COLO668 (cell line): ENCODE measurements around the gene LAP3.
A peak's percentile ranks its signal among the peaks of the same experiment; 100 is the strongest.
"Not testable (repeated sequence)": the region's sequence is repeated elsewhere in the genome, so short reads cannot be mapped to it uniquely, and the experiment has no call there.

Experiments used
- DNase-seq: peaks from one replicate; lab custom pipeline; 2025; ENCODE audit not compliant: unreplicated experiment; lab: John Stamatoyannopoulos, UW

The LAP3 gene

DNA sequence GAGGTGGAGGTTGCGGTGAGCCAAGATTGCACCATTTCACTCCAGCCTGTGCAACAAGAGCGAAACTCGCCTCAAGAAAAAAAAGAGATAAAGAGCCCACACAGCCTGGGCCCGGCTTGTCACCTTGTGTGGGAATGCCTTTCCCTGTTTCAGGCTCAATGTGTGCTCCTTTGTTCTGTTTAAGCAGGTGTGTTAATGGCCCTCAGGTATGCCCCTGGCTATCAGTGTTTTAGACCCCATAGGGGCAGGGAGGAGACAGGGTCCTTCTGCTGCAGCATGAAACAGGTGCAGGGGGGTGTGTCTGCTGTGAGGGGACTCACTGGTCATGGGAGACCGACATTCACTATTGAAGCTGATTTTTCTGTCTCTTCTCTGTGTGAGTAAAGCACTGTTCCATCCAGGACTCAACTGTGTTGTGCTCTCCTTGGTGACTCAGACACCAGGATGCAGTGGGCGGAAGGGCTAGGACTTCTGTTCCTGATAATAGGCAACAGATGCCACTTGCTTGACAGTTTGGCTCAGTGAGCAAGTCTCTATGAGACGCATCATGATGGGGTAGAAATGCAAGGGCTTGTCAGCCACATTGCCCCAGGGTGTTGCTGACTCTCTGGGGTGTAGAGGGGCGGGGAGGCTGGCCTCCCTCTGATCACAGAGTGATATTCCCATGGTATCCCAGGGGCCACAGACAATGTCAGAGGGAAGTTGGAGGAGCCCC is 15.6 kb upstream of the LAP3 start:
- DNase-seq = no peak

DNA sequence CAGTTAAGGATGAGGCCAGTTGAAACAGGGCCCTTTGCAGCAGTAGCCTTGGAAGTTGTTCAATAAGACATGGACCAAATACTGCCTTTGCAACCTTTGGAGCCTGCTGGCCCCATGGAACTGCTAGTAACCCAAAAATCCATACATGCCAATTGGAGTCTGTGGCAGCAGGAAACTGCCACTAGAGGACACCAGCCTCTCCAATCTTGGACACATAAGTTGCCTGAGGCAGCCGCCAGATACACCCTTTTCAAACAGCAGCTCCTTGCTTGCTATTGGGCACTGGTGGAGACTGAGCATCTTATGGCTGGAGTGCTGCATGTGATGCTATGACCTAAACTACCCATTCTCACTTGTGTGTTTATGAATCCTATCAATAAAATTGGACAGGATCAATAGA is 14.8 kb upstream of the LAP3 start:
- no peak for DNase-seq

- DNase-seq = no peak
Measured at GRCh38 chr4:17565846-17566245, 11.2 kb upstream of the LAP3 start.

DNA sequence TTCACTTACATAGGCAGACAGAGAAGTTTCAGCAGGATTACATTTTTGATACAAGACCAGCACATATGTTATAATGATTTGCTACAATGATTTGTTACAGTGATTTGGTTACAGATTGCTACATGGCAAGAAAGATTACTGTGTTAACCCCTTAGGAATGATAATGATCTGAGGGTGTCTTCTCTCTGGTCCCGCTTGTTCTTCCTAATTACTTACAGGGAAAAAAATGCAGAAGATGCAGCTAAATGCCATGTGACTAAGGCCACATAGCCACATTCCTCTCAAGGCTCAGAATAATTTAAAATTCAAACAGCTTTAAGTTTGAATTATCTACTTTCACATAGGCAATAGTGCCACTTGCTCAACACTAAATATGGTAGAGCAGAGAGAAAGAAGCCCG is 9.7 kb upstream of the LAP3 start:
- DNase-seq = no peak

- DNase-seq = no peak
Measured at GRCh38 chr4:17574206-17574605, 2.8 kb upstream of the LAP3 start.

DNA sequence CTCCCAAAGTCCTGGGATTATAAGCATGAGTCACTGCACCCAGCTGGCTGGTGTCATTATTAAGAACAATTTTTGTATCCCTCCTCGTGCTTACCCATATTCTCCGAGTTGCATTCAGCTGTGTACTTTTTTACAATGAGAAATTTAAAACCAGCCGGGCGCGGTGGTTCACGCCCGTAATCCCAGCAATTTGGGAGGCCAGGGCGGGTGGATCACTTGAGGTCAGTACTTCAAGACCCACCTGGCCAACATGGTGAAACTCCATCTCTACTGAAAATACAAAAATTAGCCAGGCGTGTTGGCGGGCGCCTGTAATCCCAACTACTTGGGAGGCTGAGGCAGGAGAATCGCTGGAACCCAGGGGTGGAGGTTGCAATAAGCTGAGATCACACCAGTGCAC is 1.8 kb upstream of the LAP3 start:
- not testable (repeated sequence) for DNase-seq

GRCh38 chr4:17577665-17578481 is 875 bp downstream of the LAP3 start:
- DNase-seq = peak; percentile 44

DNA sequence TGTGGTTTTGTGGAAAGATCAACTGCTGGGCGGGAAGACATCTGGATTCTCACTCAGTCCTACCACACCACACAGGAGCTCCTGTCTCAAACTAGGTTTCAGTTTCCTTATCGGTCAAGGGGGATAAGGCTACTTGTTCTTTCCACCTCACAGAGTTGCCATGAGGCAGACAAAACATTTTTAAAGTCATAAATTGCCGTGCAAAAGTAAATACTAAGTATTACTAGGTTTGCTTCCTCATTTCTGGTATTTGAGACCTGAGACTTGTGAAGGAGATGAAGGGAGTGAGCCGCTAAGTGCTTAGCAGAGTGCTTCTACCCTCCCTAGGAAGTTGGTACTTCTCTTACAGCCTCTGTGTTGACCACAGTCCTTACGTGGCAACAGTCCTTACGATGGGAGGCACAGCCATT is 1.5 kb downstream of the LAP3 start:
- DNase-seq = no peak

DNA sequence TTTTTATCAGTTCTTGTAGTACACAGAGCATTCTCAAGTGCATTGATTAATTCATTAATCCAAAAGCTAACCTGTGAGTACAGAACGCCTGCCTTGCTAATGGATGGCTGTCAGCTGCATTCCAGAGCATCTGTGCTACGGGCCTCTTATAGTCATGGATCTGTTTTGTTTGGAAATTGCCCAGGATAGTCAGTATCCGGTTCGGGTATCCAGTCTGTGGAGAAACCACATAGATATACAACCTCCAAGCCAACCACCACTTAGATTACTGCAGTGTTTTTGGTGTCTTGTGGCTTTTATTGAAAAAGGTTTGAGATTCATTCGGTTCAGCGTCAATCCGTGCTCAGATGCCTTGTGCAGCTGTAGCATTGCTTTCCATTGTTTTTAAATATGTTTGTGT is 4.0 kb downstream of the LAP3 start:
- no peak for DNase-seq

DNA sequence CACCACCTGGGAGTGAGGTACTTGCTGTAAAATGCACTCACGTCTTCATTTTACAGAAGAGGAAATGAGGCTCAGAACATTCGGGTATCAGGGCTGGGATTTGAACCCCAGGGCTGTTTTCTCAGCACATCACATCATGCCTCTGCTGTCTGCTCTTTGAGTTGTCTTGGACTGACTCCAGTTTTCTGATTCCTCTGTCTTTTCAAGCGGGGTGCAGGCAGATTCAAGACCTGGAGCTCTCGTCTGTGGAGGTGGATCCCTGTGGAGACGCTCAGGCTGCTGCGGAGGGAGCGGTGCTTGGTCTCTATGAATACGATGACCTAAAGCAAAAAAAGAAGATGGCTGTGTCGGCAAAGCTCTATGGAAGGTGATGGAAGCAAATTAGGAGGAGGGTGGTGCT is 6.3 kb downstream of the LAP3 start:
- no peak for DNase-seq

- DNase-seq = no peak
Measured at GRCh38 chr4:17583941-17584340, 6.9 kb downstream of the LAP3 start.

- no peak for DNase-seq
Measured at GRCh38 chr4:17584521-17585213, 7.7 kb downstream of the LAP3 start.

DNA sequence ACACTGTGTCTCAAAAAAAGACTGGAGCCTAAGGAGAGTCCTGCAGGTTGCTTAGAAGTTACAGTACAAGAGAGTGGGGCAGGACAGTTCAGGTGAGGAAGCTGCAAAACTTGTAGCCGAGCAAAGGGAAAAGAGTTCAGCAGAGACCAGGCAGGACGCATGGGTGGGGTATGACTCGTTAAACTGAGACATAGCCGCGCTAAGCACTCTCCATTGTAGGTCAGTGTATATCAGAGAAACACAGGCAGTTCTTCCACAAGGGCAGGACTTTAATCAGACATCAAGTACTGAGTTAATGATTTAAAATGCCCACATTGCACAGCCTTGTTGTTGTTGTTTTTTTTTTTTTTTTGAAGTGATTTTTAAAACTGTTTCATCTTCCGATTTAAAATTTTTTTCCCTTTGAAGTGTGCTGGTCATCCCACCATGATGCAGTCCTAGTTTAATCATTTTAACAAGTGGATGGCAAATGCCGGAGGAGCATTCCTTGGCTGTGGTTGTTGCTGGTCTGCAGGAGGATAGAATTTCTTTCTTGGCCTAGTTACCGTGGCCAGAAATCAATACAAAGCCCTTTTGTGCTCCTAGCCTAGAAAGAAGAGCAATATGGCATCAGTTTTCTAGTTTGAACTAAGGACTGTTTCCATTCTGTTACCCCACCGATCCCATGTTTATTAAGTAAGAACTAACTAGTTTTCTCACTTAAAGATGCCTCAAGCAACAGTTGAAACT is 10.3 kb downstream of the LAP3 start:
- no peak for DNase-seq

DNA sequence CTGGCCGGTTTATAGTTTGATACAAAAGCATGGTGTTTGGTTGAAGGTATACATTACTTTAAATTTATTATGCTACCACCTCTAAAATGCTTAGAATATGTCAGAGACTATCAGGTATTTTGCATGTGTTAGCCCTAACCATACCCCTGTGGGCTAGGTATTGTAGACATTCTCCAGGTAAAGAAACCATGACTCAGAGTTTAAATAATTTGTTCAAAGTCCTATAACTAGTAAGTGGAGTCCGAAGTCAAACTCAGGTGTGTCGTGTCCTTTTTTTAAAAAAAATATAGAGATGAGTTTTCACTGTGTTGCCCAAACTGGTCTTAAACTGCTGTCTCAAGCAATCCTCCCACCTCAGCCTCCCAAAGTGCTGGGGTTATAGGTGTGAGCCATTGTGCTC is 12.4 kb downstream of the LAP3 start:
- no peak for DNase-seq

DNA sequence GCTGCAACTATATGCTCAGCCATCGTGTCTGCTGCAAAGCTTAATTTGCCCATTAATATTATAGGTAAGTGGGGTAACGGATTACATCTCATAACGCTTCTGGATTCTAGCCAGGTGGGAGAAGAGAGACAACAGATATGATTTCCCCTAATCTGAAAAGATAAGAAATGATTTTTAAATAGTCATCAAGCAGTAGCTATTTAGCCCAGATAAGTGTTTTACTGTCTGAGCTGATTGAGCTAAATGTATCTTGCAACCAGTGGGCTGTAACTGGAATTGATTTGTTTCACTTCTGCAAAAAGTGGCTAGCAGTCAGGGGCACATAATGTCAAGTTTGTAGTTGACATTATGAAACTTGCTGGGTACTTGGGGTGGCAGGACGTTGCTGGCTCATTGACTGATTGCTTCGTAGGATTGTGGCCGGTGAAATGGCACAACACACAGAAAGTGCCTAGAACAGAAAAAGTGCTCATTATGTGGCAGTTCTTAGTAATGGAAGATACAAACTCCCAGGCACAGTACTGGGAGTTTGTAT is 18.5 kb downstream of the LAP3 start:
- DNase-seq = no peak

- peak; percentile 11 for DNase-seq
Measured at GRCh38 chr4:17597517-17597916, 20.5 kb downstream of the LAP3 start.

GRCh38 chr4:17599826-17600225 is 22.8 kb downstream of the LAP3 start:
- no peak for DNase-seq

GRCh38 chr4:17605236-17605635 is 28.2 kb downstream of the LAP3 start:
- no peak for DNase-seq

- DNase-seq = no peak
Measured at GRCh38 chr4:17613761-17614415, 36.9 kb downstream of the LAP3 start.
